ENCODE results near the gene FBXO9. TPM values are rescaled to one million over a fixed set of nuclear protein-coding genes. Genes with fewer than 3 reads are reported as not detected.

The FBXO9 gene
- total RNA-seq, 1 experiment from 2014 or later = 71.0 TPM

DNA sequence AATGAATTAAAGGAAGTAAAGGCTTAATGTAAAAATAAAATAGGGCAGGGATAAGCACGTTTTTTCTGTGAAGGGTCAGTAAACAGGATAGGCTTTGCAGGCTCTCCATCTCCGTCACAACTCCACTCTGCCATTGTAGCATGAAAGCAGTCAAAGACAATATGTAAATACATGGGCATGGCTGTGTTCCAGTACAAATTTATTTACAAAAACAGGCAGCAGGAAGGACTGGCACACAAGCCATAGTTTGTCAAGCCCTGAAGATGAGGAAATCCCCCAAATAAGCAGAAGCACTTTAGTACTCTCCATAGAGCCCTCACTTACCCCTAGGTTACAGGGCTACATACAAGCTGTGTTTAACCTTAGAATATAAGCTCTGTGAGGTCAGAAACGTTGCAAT, 8.9 kb upstream of the FBXO9 start:
- no peak for ATAC-seq
- no peak overlapping the region for H3K9ac ChIP-seq (ENCODE audit: low read length)
- no peak for DNase-seq (ENCODE audit: low read depth, low spot score)
- H3K4me1 ChIP-seq (ENCODE audit: control insufficient read depth in 1 of 2, insufficient read depth in 2 of 2, low read length in 2 of 2) = peaks cover 7 to 12% of the 10 kb centered on the region in 2 experiments; a peak in 3 of 4 replicates
- intact Hi-C loops (cut with micrococcal nuclease) = no loop called here
- CTCF ChIA-PET = no interaction called here
- no peak overlapping the region for H3K4me2 ChIP-seq (ENCODE audit: low read length)
- no peaks in the 10 kb centered on the region for H3K9me3 ChIP-seq (ENCODE audit: control insufficient read depth in 1 of 2, insufficient read depth in 1 of 2, low read depth in 1 of 2, low read length in 2 of 2)
- TF ChIP-seq EZH2 (IDR thresholded peaks at IDR 0.05) (no peak), TCF7L2 (IDR thresholded peaks at IDR 0.05; ENCODE audit: borderline replicate concordance, extremely low read depth, insufficient read depth, insufficient read length) (no peak), POLR2A (IDR thresholded peaks at IDR 0.05; ENCODE audit: borderline replicate concordance, extremely low read depth, insufficient read depth, insufficient read length) (no peak), ZNF274 (IDR thresholded peaks at IDR 0.05; ENCODE audit: low read depth, low read length) (no peak), CBX3 (IDR thresholded peaks at IDR 0.05; ENCODE audit: low read depth) (no peak)
- TF ChIP-seq, protein P1, sequence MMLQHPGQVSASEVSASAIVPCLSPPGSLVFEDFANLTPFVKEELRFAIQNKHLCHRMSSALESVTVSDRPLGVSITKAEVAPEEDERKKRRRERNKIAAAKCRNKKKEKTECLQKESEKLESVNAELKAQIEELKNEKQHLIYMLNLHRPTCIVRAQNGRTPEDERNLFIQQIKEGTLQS (IDR thresholded peaks at IDR 0.05) = no peak
- no peaks in the 10 kb centered on the region for H3K36me3 ChIP-seq (ENCODE audit: control insufficient read depth in 1 of 2, insufficient read depth in 2 of 2, low read length in 2 of 2)
- H3K9me2 ChIP-seq (ENCODE audit: insufficient read depth) = no peaks in the 10 kb centered on the region
- no peak overlapping the region for H3K27ac ChIP-seq (ENCODE audit: low read depth, low read length)
- H2AFZ ChIP-seq (ENCODE audit: low read depth, low read length, poor library complexity, severe bottlenecking) = no peak overlapping the region
- BruUV-seq (replicated peaks) = no TSS peak
- POLR2A ChIA-PET = no interaction called here
- no peaks in the 10 kb centered on the region for H3K27me3 ChIP-seq (ENCODE audit: insufficient read depth, low read length)
- no peaks in the 10 kb centered on the region for H3K79me2 ChIP-seq (ENCODE audit: insufficient read depth, low read length)
- RAD21 ChIA-PET (ENCODE audit: low non-redundant PET in 1 of 2, low total read pairs in 2 of 2, uncharacterized antibody in 2 of 2, unreplicated experiment in 2 of 2) = no interaction called here
- H3K4me3 ChIP-seq (replicated peaks in 1 of 2; ENCODE audit: low read depth in 1 of 2, low read length in 2 of 2) = no peak overlapping the region
- H4K20me1 ChIP-seq (ENCODE audit: insufficient read depth) = no peaks in the 10 kb centered on the region

DNA sequence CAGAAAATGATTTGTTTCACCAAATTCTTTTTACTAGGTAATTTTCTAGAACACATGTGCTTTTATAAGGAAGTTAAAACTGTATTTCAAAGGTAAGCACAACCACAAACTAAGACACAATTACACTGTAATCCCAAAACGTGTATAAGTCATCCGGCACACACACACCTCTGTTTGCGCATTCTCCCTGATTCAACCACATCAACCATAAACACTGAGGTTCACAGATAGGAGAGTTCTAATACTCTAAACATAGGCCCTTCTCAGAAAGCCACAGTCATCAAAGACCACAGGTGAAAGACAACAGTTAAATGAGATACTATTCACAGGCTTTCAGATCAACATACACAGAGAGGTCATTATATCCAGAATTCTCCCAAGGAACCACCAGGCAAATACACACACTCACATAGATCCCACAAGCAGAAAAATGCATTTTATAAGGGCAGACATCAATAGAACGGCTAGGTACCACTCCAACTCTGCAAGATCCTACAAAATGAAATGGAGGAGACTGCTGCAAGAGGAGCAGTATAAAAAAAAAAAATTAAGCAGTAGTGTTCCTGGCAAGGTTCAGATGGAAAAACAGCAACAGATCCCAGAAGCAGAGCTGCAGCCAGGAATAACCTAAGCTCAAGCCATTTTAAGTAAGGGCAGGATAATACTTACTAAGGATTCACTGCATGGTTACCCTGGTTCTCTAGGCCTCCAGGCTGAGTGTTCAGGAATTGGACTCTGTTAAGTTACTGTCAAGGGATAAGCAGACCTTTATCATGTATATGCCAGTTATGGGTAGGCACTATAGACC, 6.6 kb upstream of the FBXO9 start:
- Histone ChIP-seq H3K9me2 (ENCODE audit: insufficient read depth) (no peaks in the 10 kb centered on the region), H3K4me2 (ENCODE audit: low read length) (no peak overlapping the region), H3K27me3 (ENCODE audit: insufficient read depth, low read length) (no peaks in the 10 kb centered on the region), H3K9me3 (ENCODE audit: control insufficient read depth in 1 of 2, insufficient read depth in 1 of 2, low read depth in 1 of 2, low read length in 2 of 2) (no peaks in the 10 kb centered on the region), H3K27ac (ENCODE audit: low read depth, low read length) (no peak overlapping the region), H3K79me2 (ENCODE audit: insufficient read depth, low read length) (no peaks in the 10 kb centered on the region), H3K9ac (ENCODE audit: low read length) (no peak overlapping the region), H3K36me3 (ENCODE audit: control insufficient read depth in 1 of 2, insufficient read depth in 2 of 2, low read length in 2 of 2) (no peaks in the 10 kb centered on the region), H4K20me1 (ENCODE audit: insufficient read depth) (no peaks in the 10 kb centered on the region), H2AFZ (ENCODE audit: low read depth, low read length, poor library complexity, severe bottlenecking) (no peak overlapping the region), H3K4me3 (replicated peaks in 1 of 2; ENCODE audit: low read depth in 1 of 2, low read length in 2 of 2) (no peak overlapping the region), H3K4me1 (ENCODE audit: control insufficient read depth in 1 of 2, insufficient read depth in 2 of 2, low read length in 2 of 2) (peaks cover 12 to 22% of the 10 kb centered on the region in 2 experiments; a peak in 3 of 4 replicates)
- DNase-seq (ENCODE audit: low read depth, low spot score) = no peak
- no peak for ATAC-seq
- ChIA-PET CTCF (no interaction called here), POLR2A (no interaction called here), RAD21 (ENCODE audit: low non-redundant PET in 1 of 2, low total read pairs in 2 of 2, uncharacterized antibody in 2 of 2, unreplicated experiment in 2 of 2) (no interaction called here)
- intact Hi-C loops (cut with micrococcal nuclease) = no loop called here
- BruUV-seq (replicated peaks) = no TSS peak
- TF ChIP-seq CEBPB (IDR thresholded peaks at IDR 0.05; ENCODE audit: low read depth) (no peak), JUND (IDR thresholded peaks at IDR 0.05) (no peak), POLR2A (IDR thresholded peaks at IDR 0.05; ENCODE audit: borderline replicate concordance, extremely low read depth, insufficient read depth, insufficient read length) (no peak), EGR1 (IDR thresholded peaks at IDR 0.05; ENCODE audit: low read depth) (no peak), EZH2phosphoT487 (IDR thresholded peaks at IDR 0.05; ENCODE audit: borderline replicate concordance) (no peak), CBX3 (IDR thresholded peaks at IDR 0.05; ENCODE audit: low read depth) (no peak), FOSL1 (IDR thresholded peaks at IDR 0.05; ENCODE audit: low read depth) (no peak), SRF (IDR thresholded peaks at IDR 0.05; ENCODE audit: low read depth) (no peak)
- TF ChIP-seq, protein P2, sequence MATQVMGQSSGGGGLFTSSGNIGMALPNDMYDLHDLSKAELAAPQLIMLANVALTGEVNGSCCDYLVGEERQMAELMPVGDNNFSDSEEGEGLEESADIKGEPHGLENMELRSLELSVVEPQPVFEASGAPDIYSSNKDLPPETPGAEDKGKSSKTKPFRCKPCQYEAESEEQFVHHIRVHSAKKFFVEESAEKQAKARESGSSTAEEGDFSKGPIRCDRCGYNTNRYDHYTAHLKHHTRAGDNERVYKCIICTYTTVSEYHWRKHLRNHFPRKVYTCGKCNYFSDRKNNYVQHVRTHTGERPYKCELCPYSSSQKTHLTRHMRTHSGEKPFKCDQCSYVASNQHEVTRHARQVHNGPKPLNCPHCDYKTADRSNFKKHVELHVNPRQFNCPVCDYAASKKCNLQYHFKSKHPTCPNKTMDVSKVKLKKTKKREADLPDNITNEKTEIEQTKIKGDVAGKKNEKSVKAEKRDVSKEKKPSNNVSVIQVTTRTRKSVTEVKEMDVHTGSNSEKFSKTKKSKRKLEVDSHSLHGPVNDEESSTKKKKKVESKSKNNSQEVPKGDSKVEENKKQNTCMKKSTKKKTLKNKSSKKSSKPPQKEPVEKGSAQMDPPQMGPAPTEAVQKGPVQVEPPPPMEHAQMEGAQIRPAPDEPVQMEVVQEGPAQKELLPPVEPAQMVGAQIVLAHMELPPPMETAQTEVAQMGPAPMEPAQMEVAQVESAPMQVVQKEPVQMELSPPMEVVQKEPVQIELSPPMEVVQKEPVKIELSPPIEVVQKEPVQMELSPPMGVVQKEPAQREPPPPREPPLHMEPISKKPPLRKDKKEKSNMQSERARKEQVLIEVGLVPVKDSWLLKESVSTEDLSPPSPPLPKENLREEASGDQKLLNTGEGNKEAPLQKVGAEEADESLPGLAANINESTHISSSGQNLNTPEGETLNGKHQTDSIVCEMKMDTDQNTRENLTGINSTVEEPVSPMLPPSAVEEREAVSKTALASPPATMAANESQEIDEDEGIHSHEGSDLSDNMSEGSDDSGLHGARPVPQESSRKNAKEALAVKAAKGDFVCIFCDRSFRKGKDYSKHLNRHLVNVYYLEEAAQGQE (IDR thresholded peaks at IDR 0.05; ENCODE audit: low read depth) = no peak
- TF ChIP-seq, protein P1 (IDR thresholded peaks at IDR 0.05) = no peak
- TF ChIP-seq, protein P3, sequence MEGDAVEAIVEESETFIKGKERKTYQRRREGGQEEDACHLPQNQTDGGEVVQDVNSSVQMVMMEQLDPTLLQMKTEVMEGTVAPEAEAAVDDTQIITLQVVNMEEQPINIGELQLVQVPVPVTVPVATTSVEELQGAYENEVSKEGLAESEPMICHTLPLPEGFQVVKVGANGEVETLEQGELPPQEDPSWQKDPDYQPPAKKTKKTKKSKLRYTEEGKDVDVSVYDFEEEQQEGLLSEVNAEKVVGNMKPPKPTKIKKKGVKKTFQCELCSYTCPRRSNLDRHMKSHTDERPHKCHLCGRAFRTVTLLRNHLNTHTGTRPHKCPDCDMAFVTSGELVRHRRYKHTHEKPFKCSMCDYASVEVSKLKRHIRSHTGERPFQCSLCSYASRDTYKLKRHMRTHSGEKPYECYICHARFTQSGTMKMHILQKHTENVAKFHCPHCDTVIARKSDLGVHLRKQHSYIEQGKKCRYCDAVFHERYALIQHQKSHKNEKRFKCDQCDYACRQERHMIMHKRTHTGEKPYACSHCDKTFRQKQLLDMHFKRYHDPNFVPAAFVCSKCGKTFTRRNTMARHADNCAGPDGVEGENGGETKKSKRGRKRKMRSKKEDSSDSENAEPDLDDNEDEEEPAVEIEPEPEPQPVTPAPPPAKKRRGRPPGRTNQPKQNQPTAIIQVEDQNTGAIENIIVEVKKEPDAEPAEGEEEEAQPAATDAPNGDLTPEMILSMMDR (IDR thresholded peaks at IDR 0.05 in 2 of 3, conservative IDR thresholded peaks at IDR 0.05 in 1 of 3; ENCODE audit: borderline replicate concordance in 1 of 3, insufficient read depth in 1 of 3, low read depth in 2 of 3, low read length in 2 of 3) = no peak

Data from HCT116 (cell line).